DMS153 treated with DMSO at 0.1 percent for 48 hours (cell line): ENCODE results near the gene BST1.
"Not testable (repeated sequence)": the region's sequence is repeated elsewhere in the genome, so short reads cannot be mapped to it uniquely, and the experiment has no call there.

Source experiments
- DNase-seq: peaks from one replicate; lab custom pipeline; 2025; ENCODE audit not compliant: unreplicated experiment; lab: John Stamatoyannopoulos, UW

BST1 gene

DNA sequence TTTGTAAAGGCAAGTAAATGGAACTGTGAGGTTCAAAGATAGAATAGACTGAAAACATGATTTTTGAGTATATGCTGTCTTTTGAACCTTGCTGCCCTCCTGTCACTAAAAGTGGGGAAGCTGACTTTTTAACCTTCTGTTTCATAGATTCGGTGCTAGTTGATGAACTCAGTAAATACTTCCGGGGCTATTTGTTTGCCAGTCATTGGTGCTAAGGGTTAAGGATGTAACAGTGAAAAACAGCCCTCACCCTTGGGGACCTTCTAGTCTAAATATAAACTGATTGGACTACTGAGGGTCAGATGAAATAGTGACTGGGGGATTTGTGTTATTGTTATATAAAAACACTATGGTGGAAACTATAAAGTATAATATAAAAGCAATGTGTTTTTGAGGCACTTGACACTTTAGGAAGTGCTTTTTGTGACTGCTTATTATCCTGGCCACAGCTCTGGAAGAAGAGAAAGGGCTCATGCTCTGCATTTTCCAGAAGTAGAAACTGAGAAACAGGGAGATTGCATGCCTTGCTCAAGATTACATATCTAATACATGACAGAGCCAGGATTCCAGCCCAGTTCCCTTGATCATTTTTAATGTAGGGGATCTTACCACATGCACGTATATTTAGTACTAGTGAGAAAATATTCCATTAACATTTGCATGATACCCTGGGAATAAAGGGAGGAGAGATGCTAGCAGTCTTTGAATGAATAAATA lies 3.9 kb downstream of the BST1 start:
- no peak for DNase-seq

DNA sequence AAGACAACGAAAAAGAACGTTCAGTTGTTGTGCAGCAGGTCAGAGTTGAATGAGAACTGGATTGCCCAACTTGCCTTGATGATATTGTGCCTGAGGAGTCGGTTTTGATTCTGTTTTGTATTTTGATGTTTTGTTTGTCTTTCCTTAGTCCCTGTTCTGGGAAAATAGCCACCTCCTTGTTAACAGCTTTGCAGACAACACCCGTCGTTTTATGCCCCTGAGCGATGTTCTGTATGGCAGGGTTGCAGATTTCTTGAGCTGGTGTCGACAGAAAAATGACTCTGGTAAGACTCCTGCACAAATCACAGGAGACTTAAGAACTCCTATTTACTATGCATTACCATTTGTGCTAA lies 4.5 kb downstream of the BST1 start:
- no peak for DNase-seq

DNA sequence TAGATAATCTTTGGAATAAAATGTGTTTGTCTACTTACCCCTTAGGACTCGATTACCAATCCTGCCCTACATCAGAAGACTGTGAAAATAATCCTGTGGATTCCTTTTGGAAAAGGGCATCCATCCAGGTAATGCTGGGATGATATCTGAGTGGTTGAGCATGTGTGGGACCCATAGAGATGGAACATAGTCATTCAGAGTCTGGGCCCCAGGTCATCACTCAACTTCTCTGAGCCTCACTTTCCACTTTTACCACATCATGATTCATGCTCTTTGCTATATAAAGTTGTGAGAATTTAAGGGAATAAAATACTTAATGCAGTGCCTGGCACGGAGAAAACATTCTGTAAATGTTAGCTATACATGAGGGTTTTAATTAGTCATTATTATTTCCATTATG lies 8.9 kb downstream of the BST1 start:
- no peak for DNase-seq

DNA sequence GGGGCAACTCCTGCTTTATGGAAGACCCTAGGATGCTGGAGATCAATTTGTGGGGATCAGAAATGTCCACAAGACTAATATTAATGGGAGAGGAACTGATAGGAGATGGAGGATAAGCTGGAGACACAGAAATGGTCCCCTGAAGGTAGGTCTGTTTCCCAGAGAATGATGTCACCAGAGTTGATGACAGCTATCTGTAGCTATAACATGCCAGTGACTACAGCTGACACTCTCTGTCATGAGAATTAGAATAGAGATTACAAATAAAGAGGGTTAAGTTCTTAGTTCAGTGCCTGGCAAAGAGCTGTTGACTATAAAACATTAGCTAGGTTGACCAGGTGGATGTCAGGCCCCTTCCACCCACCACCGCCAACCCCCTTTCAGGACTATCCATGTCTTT lies 9.3 kb downstream of the BST1 start:
- DNase-seq, result no peak

DNA sequence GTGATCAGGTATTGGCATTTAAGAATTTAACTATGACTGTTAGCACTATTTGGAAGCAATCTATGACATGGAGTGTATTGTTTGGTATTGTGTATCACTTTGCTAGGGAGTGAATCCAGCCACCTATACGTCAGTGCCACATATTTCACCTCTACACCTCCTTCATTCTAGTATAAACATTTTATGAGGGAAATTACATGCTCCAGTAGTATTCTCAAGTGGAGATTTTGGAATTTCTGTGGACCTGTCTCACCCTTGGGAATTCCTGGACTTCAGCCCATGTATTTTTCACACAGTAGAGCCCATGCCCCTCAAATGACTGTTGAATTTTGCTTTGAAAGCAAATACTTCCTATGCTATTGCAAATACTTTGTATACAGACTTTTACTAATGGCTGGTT lies 11.3 kb downstream of the BST1 start:
- no peak for DNase-seq

DNA sequence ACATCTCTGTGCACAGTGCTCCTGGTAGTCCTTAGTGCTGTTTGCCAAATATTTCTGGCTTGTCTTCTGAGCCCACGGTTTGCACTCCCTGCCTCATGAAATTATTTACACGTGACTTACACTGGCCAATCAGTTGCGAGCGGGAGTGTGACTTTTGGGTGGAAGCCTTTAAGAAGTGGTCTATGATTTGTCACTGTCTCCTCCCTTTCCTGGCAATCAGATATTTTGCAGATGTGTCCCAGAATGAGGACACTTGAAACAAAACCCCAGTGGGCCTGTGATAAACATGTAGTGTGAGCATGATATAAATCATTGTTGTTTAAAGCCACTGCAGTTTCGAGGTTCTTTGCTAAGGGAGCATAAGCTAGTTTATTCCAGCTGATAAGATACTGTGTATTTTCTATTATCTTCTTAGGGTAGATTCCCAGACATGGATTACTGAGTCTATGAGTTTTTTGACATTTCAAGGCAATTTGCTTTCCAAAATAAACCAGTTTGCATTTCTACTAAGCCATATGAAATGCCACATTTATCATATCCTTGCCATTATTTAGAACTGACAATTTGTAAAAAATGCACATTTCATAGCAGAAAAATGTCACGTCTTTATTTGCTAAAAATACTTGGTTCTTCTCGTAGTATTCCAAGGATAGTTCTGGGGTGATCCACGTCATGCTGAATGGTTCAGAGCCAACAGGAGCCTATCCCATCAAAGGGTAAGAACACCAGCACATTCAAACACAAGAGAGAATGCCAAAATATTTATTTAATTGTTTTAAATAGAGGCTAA lies 12.0 kb downstream of the BST1 start:
- no peak for DNase-seq

DNA sequence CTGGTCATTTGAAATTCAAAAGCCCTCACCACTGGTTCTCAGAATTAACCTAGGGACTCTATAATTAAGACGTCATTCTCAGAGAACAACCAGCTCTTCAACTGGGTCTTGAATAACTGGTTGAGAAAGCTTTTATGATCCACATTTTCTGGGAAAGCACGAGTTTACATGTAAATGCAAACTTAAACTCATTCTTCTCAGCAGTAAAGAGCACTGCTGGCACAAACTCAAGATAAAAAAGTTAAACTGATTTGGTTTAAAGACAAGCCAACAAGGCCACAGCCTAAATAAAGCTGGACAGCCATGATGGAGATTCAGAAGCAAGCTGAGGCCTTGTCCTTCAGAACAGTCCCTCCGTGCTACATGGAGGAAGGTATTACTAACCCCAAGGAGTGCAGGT lies 13.2 kb downstream of the BST1 start:
- no peak for DNase-seq

DNA sequence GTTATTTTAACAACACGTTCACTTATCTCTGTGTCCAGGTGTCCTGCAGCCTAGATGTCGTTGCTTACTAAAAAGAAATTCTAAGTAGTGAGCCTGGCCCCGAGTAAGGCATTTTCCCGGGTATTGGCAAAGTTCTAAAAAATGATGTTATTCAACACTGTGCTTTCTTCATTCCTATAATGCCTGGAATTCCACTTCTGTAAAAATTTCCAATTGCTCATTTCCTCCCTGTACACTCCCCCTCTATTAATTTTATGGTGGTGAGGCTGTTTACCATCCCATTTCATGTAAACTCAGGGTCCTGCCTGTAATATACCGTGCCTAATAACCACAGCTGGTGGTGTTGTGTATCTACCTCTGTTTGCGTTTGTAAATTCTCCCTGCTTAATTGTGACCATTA lies 14.2 kb downstream of the BST1 start:
- DNase-seq, result no peak

DNA sequence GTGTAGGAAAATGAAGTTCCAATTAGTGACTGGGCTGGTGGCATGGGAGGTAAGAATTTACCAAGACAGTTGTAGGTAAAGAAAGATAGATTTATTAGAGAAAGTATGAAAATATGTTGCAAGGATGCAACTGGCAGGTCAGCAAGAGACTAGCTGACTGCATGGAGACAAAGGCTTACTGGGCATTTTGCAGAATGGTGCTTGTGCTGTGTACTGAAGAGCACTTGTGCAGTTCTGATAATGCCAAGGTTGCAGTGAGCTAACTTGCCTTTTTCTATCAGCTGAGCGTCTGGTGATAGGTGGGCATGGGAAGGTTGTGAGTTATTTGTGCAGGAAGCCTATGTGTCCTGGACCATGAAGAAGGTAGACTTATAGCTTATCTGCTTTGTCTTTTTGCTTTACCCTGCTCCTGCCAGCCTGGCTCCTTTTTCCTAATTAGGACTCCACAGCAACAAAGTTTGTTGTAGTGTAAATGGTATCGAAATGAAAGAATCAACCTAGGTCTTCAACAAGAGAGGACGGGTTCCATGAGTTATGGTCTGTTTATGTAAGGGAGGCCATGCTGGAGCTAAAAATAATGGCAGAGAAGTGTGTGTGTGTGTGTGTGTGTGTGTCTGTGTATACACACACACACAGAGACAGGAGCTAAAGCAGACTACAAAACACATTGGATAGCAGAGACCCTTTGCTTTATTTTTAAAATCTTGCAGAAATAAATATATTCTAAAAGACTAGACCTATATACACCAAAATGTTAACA lies 15.0 kb downstream of the BST1 start:
- DNase-seq, result no peak

DNA sequence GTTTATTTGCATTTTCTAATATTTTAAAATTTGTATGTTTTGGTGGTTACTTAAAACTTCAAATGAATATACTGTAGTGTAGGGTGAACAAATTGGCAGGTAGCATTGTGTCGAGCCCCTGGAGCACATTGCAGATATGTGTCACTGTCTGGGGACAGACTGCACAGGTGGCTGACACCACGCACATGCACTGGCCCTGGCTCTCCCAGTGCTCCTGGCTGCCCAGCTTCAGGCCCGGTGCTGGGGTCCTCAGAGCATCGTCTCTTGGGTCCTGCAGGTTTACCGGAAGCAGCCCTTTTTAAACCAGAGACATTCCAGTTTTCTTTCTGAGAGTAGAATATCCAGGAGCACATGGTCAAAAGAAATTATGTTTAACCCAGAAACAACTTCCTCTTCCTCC lies 15.6 kb downstream of the BST1 start:
- DNase-seq, result no peak

DNA sequence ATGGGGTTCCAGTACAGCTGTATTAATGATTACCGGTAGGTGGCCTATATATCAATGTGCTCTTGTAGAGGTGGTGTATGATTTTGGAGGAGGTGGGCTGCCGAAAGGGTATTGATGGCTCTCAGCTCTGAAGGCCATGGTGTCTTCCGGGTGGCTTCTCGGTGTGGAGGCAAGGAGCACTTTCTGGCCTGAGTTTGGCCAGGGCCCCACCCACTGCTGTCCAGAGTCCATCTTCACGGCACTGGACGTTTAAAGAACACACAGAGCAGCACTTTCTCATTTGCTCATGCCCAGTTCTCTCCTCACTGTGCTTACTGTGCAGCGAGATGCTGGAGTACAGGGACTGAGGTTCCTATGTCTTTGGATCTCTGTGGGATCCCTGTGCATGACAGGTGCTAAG lies 16.1 kb downstream of the BST1 start:
- no peak for DNase-seq

DNA sequence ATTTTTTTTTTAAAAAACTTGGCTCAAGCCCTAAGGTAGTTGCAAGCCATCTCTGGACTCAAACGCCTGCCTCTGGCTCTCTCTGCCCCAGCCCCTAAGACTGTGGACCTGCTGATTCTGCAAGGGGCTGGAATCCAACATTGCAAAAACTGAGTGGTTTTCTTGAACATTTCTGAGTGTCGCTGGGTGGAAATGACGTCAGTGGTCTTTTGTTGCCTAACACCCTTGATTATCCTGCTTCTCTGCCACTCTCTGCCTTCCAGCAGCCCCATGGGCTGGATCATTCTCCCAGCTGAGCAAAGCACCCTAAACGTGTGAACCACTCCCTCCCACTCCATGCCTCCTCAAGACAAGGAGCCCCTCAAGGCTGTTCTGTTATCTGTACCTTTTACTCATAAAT lies 16.6 kb downstream of the BST1 start:
- no peak for DNase-seq

DNA sequence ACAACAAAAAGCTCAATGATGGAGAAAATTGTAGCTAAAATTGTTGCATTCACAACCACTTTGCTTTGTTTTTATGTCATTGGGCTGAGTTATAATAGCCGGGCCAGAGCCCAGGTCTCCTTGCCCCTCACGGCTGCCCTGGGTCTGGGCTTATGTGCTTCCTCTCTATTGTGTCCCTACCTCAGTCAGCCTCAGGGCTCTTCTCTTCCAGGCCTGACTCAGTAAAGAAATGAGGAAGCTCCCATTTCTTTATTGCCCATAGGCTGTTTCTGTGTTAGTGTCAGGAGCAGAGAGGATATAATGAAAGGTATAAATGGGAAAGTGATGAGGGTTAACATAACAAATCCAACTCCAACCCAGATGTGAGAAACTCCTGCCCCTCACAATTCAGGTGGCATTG lies 18.0 kb downstream of the BST1 start:
- DNase-seq, result no peak

DNA sequence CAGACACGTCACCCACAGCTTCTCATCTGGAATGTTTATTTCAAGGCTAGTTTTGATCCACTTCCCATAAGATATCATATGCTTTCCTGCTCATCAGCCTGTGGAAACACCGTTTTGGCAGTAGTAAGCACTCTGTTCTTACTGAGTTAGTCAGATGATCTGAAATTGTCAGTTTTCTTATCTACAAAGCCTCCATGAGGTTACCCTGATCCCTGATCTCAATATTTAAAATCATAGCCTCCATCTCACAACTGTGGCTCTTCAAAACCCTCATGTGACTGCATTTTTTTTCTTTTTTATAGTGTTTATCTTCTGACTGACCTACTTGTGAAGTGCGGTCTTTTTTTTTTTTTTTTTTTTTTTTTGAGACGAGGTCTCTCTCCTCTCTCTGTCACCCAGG lies 22.7 kb downstream of the BST1 start:
- no peak for DNase-seq

DNA sequence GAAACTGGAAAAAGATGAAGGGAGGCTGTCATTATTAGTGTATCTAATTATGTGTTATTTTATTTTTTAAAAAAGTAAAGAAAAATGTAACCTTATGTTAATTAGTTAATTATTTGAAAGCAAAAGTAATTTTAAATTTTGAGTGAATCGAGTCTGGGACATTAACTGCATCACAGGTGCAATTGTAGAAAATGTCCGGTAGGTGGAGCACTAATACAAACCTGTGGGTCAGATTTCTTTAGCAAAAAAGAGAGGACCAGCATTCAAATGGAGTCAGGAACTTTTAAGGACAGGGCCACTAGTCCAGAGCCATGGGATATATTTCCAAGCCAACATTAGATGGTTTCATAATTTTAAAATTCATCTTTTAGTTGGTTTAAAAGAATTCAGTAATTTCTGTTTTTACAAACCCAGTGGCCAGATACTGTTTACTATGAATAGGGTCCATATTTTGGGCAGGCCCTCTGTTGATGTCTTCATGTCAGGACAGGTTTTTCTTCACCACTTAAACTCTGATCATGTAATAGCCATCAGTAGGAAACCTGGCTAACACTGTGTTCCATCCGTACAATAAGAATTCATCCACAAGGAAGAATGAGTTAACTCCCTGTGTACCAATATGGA lies 27.2 kb downstream of the BST1 start:
- peak; percentile 1 for DNase-seq

DNA sequence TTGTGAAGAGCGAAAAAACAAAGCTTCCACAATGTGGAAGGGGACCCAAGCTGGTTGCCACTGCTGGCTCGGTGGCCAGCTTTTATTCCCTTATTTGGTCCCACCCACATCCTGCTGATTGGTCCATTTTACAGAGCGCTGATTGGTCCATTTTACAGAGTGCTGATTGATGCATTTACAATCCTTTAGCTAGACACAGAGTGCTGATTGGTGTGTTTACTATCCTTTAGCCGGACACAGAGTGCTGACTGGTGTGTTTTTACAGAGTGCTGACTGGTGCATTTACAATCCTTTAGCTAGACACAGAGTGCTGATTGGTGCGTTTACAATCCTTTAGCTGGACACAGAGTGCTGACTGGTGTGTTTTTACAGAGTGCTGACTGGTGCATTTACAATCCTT lies 30.2 kb downstream of the BST1 start:
- DNase-seq, result not testable (repeated sequence)

DNA sequence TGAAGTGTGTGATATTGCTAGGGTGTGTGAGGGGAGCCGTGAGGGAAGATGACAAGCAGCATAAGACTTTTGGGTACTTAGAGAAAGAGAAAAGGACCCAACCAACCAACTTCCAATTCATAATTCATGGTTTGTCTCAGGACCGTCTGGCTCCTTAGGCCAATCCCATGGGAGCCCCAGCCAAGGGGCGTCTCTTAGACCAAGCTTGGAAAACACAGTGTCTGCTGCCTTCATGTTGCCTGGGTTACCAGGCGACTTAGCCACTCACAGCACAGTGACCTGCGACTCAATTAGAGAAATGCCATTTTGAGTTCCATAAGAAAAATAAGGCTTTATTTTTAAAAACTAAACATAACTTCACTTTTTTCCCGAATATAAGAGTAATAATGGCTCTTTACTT lies 32.7 kb downstream of the BST1 start:
- no peak for DNase-seq

DNA sequence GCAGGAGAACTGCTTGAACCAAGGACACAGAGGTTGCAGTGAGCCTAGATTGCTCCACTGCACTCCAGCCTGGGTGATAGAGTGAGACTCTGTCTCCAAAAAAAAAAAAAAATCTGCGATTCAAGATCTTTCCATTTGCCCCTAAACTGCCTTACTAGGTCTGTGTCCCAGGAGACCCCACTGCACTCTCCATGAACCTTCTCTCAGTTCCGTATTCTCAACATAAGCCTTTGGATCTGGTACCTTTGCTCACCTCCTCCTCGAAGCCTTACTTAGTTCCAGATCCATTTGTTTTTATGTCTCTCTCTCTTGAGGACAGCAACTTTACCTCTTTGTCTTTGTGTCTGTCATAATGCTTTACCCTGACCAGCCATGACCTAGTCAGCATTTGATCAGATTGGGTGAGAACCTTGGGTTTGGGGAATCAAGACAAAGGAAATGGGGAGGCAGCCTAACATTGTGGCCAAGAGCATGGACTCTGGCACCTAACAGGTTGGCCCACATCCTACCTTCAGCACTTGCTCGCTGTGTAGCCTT lies 33.7 kb downstream of the BST1 start:
- DNase-seq, result no peak

DNA sequence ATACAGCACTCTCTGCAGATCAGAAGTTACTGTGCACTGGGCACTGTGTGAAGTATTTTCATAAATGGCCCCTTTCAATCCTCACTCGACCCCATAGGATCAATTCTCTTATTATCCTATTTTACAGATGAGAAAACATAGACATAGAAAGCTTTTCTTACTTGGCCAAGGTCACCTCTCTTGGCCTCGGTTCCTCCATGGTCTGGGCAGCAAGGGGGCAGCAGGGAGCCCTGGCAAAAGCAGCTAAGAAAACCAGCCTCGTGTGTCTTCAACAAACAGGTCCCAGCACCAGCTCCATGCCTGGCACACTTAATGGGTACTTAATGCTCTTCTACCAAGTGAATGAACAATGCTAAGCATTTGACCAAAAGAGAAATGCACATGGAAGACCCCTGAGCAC lies 34.4 kb downstream of the BST1 start:
- no peak for DNase-seq

DNA sequence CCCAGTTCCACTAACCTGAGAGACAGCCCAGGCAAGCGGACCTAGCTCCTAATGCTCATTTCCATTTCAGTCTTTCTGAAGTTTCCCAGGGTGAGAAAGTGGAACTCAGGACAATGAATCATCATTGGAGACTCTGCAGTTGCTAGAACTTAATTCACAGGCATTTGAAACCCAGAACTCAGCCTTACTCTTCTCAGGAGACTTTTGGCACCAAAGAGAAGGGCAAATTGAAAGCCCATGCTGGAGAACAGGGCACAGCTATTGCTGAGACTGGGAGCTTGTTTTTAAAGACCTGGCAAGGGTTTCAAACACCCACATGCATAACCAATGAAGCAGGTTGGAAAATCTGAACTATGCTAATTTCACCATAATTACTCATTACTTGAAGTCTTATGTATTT lies 36.0 kb downstream of the BST1 start:
- no peak for DNase-seq

DNA sequence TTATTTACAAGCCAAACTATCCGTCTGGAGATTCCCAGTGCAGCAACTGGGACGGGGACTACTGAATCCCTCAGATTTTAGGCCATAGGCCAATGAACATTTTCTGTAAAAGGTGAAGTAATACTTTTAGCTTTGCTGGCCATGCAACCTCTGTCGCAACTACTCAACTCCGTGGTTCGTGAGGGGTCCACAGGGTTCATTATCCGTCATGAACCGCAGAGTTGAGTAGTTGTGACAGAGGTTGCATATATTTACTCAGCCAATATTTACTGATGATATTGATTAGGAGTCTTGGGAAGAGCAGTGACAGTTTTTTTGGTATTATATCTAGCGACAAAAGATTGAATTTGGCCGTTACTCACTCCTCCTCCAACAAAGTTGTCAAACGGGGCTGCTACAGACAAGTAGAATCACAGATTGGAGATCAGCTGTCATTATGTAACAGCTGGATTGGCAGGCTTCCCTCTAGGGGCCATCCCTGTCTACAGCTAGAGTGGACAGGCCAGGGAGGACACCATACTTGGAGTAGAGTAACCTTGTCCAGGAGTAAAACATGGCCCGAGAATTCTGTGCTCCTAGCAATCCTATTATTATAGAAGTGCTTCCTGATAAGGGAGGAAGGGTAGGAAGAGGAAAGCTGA lies 38.0 kb downstream of the BST1 start:
- DNase-seq, result no peak
